ENCODE data around the gene PTPRK.

The PTPRK gene

GRCh38 chr6:128202169-128202765, 318.1 kb downstream of the PTPRK start:
- no peak for TF ChIP-seq CTCF (IDR thresholded peaks at IDR 0.05)
- Histone ChIP-seq H3K27me3 (ENCODE audit: control insufficient read depth, insufficient read depth, low read length) (no peaks in the 10 kb centered on the region), H3K36me3 (ENCODE audit: control insufficient read depth, insufficient read depth, low read length) (no peaks in the 10 kb centered on the region), H3K27ac (no peak overlapping the region), H3K9me3 (ENCODE audit: control insufficient read depth, low read length) (no peaks in the 10 kb centered on the region), H3K4me3 (ENCODE audit: low read depth, low read length) (no peak overlapping the region), H3K4me1 (no peaks in the 10 kb centered on the region), H3K4me2 (ENCODE audit: low read length) (no peak overlapping the region), H2AFZ (no peak overlapping the region), H3K79me2 (no peaks in the 10 kb centered on the region), H3K9ac (no peak overlapping the region)

GRCh38 chr6:128200789-128201188, 319.6 kb downstream of the PTPRK start:
- no peak for TF ChIP-seq CTCF (IDR thresholded peaks at IDR 0.05)
- no peak overlapping the region for H3K4me2 ChIP-seq (ENCODE audit: low read length)
- H3K27me3 ChIP-seq (ENCODE audit: control insufficient read depth, insufficient read depth, low read length) = no peaks in the 10 kb centered on the region
- no peak overlapping the region for H3K9ac ChIP-seq
- no peak overlapping the region for H2AFZ ChIP-seq
- no peak overlapping the region for H3K4me3 ChIP-seq (ENCODE audit: low read depth, low read length)
- H3K9me3 ChIP-seq (ENCODE audit: control insufficient read depth, low read length) = no peaks in the 10 kb centered on the region
- no peaks in the 10 kb centered on the region for H3K79me2 ChIP-seq
- H3K27ac ChIP-seq = no peak overlapping the region
- H3K4me1 ChIP-seq = no peaks in the 10 kb centered on the region
- no peaks in the 10 kb centered on the region for H3K36me3 ChIP-seq (ENCODE audit: control insufficient read depth, insufficient read depth, low read length)

- H3K9ac ChIP-seq = no peak overlapping the region
- H3K79me2 ChIP-seq = no peaks in the 10 kb centered on the region
- no peak overlapping the region for H3K4me3 ChIP-seq (ENCODE audit: low read depth, low read length)
- H3K4me2 ChIP-seq (ENCODE audit: low read length) = no peak overlapping the region
- no peaks in the 10 kb centered on the region for H3K36me3 ChIP-seq (ENCODE audit: control insufficient read depth, insufficient read depth, low read length)
- H3K9me3 ChIP-seq (ENCODE audit: control insufficient read depth, low read length) = no peaks in the 10 kb centered on the region
- no peak overlapping the region for H3K27ac ChIP-seq
- no peak for TF ChIP-seq CTCF (IDR thresholded peaks at IDR 0.05)
- H3K4me1 ChIP-seq = no peaks in the 10 kb centered on the region
- H2AFZ ChIP-seq = no peak overlapping the region
- no peaks in the 10 kb centered on the region for H3K27me3 ChIP-seq (ENCODE audit: control insufficient read depth, insufficient read depth, low read length)
Observed at GRCh38 chr6:128199461-128199860, 320.9 kb downstream of the PTPRK start.

GRCh38 chr6:128192972-128193371, 327.4 kb downstream of the PTPRK start:
- Histone ChIP-seq H3K27ac (no peak overlapping the region), H3K9me3 (ENCODE audit: control insufficient read depth, low read length) (no peaks in the 10 kb centered on the region), H3K36me3 (ENCODE audit: control insufficient read depth, insufficient read depth, low read length) (no peaks in the 10 kb centered on the region), H3K27me3 (ENCODE audit: control insufficient read depth, insufficient read depth, low read length) (no peaks in the 10 kb centered on the region), H2AFZ (no peak overlapping the region), H3K4me1 (no peaks in the 10 kb centered on the region), H3K79me2 (no peaks in the 10 kb centered on the region), H3K4me3 (ENCODE audit: low read depth, low read length) (no peak overlapping the region), H3K9ac (no peak overlapping the region), H3K4me2 (ENCODE audit: low read length) (no peak overlapping the region)
- no peak for TF ChIP-seq CTCF (IDR thresholded peaks at IDR 0.05)

- H2AFZ ChIP-seq = no peak overlapping the region
- H3K27me3 ChIP-seq (ENCODE audit: control insufficient read depth, insufficient read depth, low read length) = no peaks in the 10 kb centered on the region
- H3K79me2 ChIP-seq = no peaks in the 10 kb centered on the region
- H3K27ac ChIP-seq = no peak overlapping the region
- no peak overlapping the region for H3K4me3 ChIP-seq (ENCODE audit: low read depth, low read length)
- H3K4me2 ChIP-seq (ENCODE audit: low read length) = no peak overlapping the region
- no peak for TF ChIP-seq CTCF (IDR thresholded peaks at IDR 0.05)
- no peaks in the 10 kb centered on the region for H3K36me3 ChIP-seq (ENCODE audit: control insufficient read depth, insufficient read depth, low read length)
- H3K9ac ChIP-seq = no peak overlapping the region
- H3K4me1 ChIP-seq = no peaks in the 10 kb centered on the region
- no peaks in the 10 kb centered on the region for H3K9me3 ChIP-seq (ENCODE audit: control insufficient read depth, low read length)
Observed at GRCh38 chr6:128188678-128189077, 331.7 kb downstream of the PTPRK start.

Measured in parathyroid adenoma (tissue), 2 donors.